SK-N-SH treated with all-trans-retinoic acid at 6 μM for 48 hours (cell line): ENCODE data around the gene MITF.

Experiments
- ATAC-seq: fragments of 200-7000 bp; cut with Tn5 transposase; 3 replicates; pipeline ENCODE4 v1.9.1; 2020; ENCODE audit warnings: mild to moderate bottlenecking, moderate library complexity
- ARNTL ChIP-seq: fragments of 450-650 bp; formaldehyde crosslinking; IDR thresholded peaks from 2 replicates; pipeline ENCODE4 v1.5.0; 2020; ENCODE audit warnings: low read depth, mild to moderate bottlenecking, moderate library complexity, borderline replicate concordance
- BACH2 ChIP-seq: fragments of 250-450 bp; sonication (Bioruptor Pico); IDR thresholded peaks from 2 replicates; pipeline ENCODE4 v1.9.0; 2021; ENCODE audit warnings: mild to moderate bottlenecking, borderline replicate concordance
- CREB5 ChIP-seq: fragments of 250-450 bp; sonication (Bioruptor Pico); IDR thresholded peaks from 2 replicates; pipeline ENCODE4 v1.5.1; 2020; ENCODE audit warnings: low read depth, mild to moderate bottlenecking, moderate library complexity
- CSDC2 ChIP-seq: fragments of 250-450 bp; sonication (Bioruptor Pico); IDR thresholded peaks from 2 replicates; pipeline ENCODE4 v1.5.0; 2020; ENCODE audit warnings: mild to moderate bottlenecking, moderate library complexity
- CSRNP3 ChIP-seq: fragments of 250-450 bp; sonication (Bioruptor Pico); IDR thresholded peaks from 2 replicates; pipeline ENCODE4 v1.5.1; 2021; ENCODE audit warnings: mild to moderate bottlenecking, moderate library complexity
- ESRRG ChIP-seq: fragments of 250-450 bp; sonication (Bioruptor Pico); IDR thresholded peaks from 2 replicates; pipeline ENCODE4 v1.6.1; 2021; ENCODE audit warnings: mild to moderate bottlenecking
- GLIS3 ChIP-seq: fragments of 250-450 bp; sonication (Bioruptor Pico); IDR thresholded peaks from 2 replicates; pipeline ENCODE4 v1.5.0; 2020; ENCODE audit warnings: mild to moderate bottlenecking, moderate library complexity
- ISL1 ChIP-seq: fragments of 250-450 bp; sonication (Bioruptor Pico); IDR thresholded peaks from 2 replicates; pipeline ENCODE4 v2.1.2; 2022; ENCODE audit warnings: mild to moderate bottlenecking, moderate library complexity
- OSR1 ChIP-seq: fragments of 250-450 bp; sonication (Bioruptor Pico); IDR thresholded peaks from 2 replicates; pipeline ENCODE4 v1.8.0; 2022; ENCODE audit warnings: moderate library complexity, mild to moderate bottlenecking, inconsistent platforms
- PATZ1 ChIP-seq: fragments of 250-450 bp; sonication (Bioruptor Pico); IDR thresholded peaks from 2 replicates; pipeline ENCODE4 v1.8.0; 2020; ENCODE audit warnings: mild to moderate bottlenecking, moderate library complexity, borderline replicate concordance
- POU6F1 ChIP-seq: fragments of 250-450 bp; sonication (Bioruptor Pico); IDR thresholded peaks from 2 replicates; pipeline ENCODE4 v1.8.0; 2021; ENCODE audit warnings: low read depth, mild to moderate bottlenecking, moderate library complexity, borderline replicate concordance
- RARB ChIP-seq: fragments of 250-450 bp; sonication (Bioruptor Pico); IDR thresholded peaks from 2 replicates; pipeline ENCODE4 v1.8.0; 2021; ENCODE audit warnings: mild to moderate bottlenecking, moderate library complexity
- SNAI2 ChIP-seq: fragments of 250-450 bp; sonication (Bioruptor Pico); IDR thresholded peaks from 2 replicates; pipeline ENCODE4 v1.5.0; 2020; ENCODE audit warnings: mild to moderate bottlenecking, moderate library complexity
- TOX ChIP-seq: fragments of 250-450 bp; sonication (Bioruptor Pico); IDR thresholded peaks from 2 replicates; pipeline ENCODE4 v1.8.0; 2021; ENCODE audit warnings: mild to moderate bottlenecking, moderate library complexity, borderline replicate concordance
- TSHZ2 ChIP-seq: fragments of 250-450 bp; sonication (Bioruptor Pico); IDR thresholded peaks from 2 replicates; pipeline ENCODE4 v1.5.0; 2020; ENCODE audit warnings: mild to moderate bottlenecking, moderate library complexity
- ZC3H10 ChIP-seq: fragments of 250-450 bp; sonication (Bioruptor Pico); IDR thresholded peaks from 2 replicates; pipeline ENCODE4 v1.5.1; 2021; ENCODE audit warnings: mild to moderate bottlenecking, moderate library complexity
- ZFP3 ChIP-seq: fragments of 250-450 bp; sonication (Bioruptor Pico); IDR thresholded peaks from 2 replicates; pipeline ENCODE4 v1.5.0; 2020; ENCODE audit warnings: mild to moderate bottlenecking, moderate library complexity
- ZFP30 ChIP-seq: fragments of 450-650 bp; formaldehyde crosslinking; IDR thresholded peaks from 2 replicates; pipeline ENCODE4 v1.5.0; 2022; ENCODE audit warnings: mild to moderate bottlenecking, moderate library complexity
- ZNF8 ChIP-seq: fragments of 450-650 bp; formaldehyde crosslinking; IDR thresholded peaks from 2 replicates; pipeline ENCODE4 v1.5.0; 2020; ENCODE audit warnings: mild to moderate bottlenecking, moderate library complexity

Gene MITF

GRCh38 chr3:69848113-69848512, 108.8 kb downstream of the MITF start:
- TF ChIP-seq POU6F1 (CRISPR knock-in tag): no peak
- TF ChIP-seq GLIS3: no peak
- TF ChIP-seq ESRRG (CRISPR knock-in tag): no peak
- no peak; the same call in 1 of the 3 replicates for ATAC-seq

GRCh38 chr3:69850849-69851248, 111.6 kb downstream of the MITF start:
- TF ChIP-seq RARB (no peak), CSDC2 (no peak), ZFP30 (CRISPR knock-in tag) (no peak)

GRCh38 chr3:69853027-69853426, 113.8 kb downstream of the MITF start:
- no peak for TF ChIP-seq CSRNP3 (CRISPR knock-in tag)
- no peak for TF ChIP-seq RARB
- no peak for TF ChIP-seq ZC3H10 (CRISPR knock-in tag)
- TF ChIP-seq CREB5: no peak
- TF ChIP-seq SNAI2: no peak
- no peak for TF ChIP-seq PATZ1 (CRISPR knock-in tag)
- no peak for TF ChIP-seq POU6F1 (CRISPR knock-in tag)
- TF ChIP-seq ISL1: no peak
- no peak for TF ChIP-seq ZNF8 (CRISPR knock-in tag)
- no peak for TF ChIP-seq ZFP3
- TF ChIP-seq TOX (CRISPR knock-in tag): no peak
- no peak for TF ChIP-seq OSR1 (CRISPR knock-in tag)
- TF ChIP-seq ESRRG (CRISPR knock-in tag): no peak
- TF ChIP-seq ZFP30 (CRISPR knock-in tag): no peak

More at GRCh38 chr3:69850849-69851248, 111.6 kb downstream of the MITF start:
- no peak for ATAC-seq

GRCh38 chr3:69855436-69856162, 116.3 kb downstream of the MITF start:
- ATAC-seq: peak; percentile 93
- TF ChIP-seq GLIS3 (no peak), TSHZ2 (CRISPR knock-in tag) (no peak), CSDC2 (no peak), CSRNP3 (CRISPR knock-in tag) (no peak), RARB (no peak), ARNTL (CRISPR knock-in tag) (no peak), BACH2 (CRISPR knock-in tag) (no peak), ISL1 (no peak), ZC3H10 (CRISPR knock-in tag) (no peak), CREB5 (no peak), OSR1 (CRISPR knock-in tag) (no peak), ZFP30 (CRISPR knock-in tag) (no peak), POU6F1 (CRISPR knock-in tag) (no peak)

More at GRCh38 chr3:69853027-69853426, 113.8 kb downstream of the MITF start:
- ATAC-seq: no peak
